ENCODE data around the gene METRNL.

The METRNL gene

GRCh38 chr17:83110735-83111134, 31.3 kb downstream of the METRNL start:
- Histone ChIP-seq H3K4me1 (ENCODE audit: low read depth, poor library complexity, severe bottlenecking) (no peaks in the 10 kb centered on the region), H3K36me3 (ENCODE audit: insufficient read depth) (no peaks in the 10 kb centered on the region), H2AFZ (ENCODE audit: low read depth) (no peak overlapping the region), H3K27me3 (ENCODE audit: insufficient read depth, low read depth) (peaks cover 96% of the 10 kb centered on the region), H3K27ac (no peak overlapping the region), H3K79me2 (ENCODE audit: insufficient read depth, low read depth) (no peaks in the 10 kb centered on the region), H3K4me3 (IDR thresholded peaks at IDR 0.05; ENCODE audit: insufficient read depth, low read depth, low read length) (no peak overlapping the region), H4K20me1 (ENCODE audit: insufficient read depth) (no peaks in the 10 kb centered on the region), H3K4me2 (no peak overlapping the region), H3K9ac (no peak overlapping the region)
- no peak for TF ChIP-seq CTCF (conservative IDR thresholded peaks at IDR 0.05; ENCODE audit: low read depth, low read length)

- Histone ChIP-seq H3K4me3 (IDR thresholded peaks at IDR 0.05; ENCODE audit: insufficient read depth, low read depth, low read length) (no peak overlapping the region), H3K4me2 (no peak overlapping the region), H3K79me2 (ENCODE audit: insufficient read depth, low read depth) (no peaks in the 10 kb centered on the region), H3K27ac (no peak overlapping the region), H3K36me3 (ENCODE audit: insufficient read depth) (no peaks in the 10 kb centered on the region), H4K20me1 (ENCODE audit: insufficient read depth) (no peaks in the 10 kb centered on the region), H3K27me3 (ENCODE audit: insufficient read depth, low read depth) (peaks cover 95% of the 10 kb centered on the region), H2AFZ (ENCODE audit: low read depth) (no peak overlapping the region), H3K9ac (no peak overlapping the region), H3K4me1 (ENCODE audit: low read depth, poor library complexity, severe bottlenecking) (no peaks in the 10 kb centered on the region)
- no peak for TF ChIP-seq CTCF (conservative IDR thresholded peaks at IDR 0.05; ENCODE audit: low read depth, low read length)
Measured at GRCh38 chr17:83111516-83112282, 32.3 kb downstream of the METRNL start.

GRCh38 chr17:83113381-83113780, 34.0 kb downstream of the METRNL start:
- no peak overlapping the region for H2AFZ ChIP-seq (ENCODE audit: low read depth)
- H3K4me2 ChIP-seq: no peak overlapping the region
- H3K27ac ChIP-seq: no peak overlapping the region
- H3K9ac ChIP-seq: no peak overlapping the region
- no peaks in the 10 kb centered on the region for H3K4me1 ChIP-seq (ENCODE audit: low read depth, poor library complexity, severe bottlenecking)
- H3K36me3 ChIP-seq (ENCODE audit: insufficient read depth): no peaks in the 10 kb centered on the region
- TF ChIP-seq CTCF (conservative IDR thresholded peaks at IDR 0.05; ENCODE audit: low read depth, low read length): no peak
- no peaks in the 10 kb centered on the region for H4K20me1 ChIP-seq (ENCODE audit: insufficient read depth)
- H3K4me3 ChIP-seq (IDR thresholded peaks at IDR 0.05; ENCODE audit: insufficient read depth, low read depth, low read length): no peak overlapping the region
- H3K79me2 ChIP-seq (ENCODE audit: insufficient read depth, low read depth): no peaks in the 10 kb centered on the region
- peaks cover 98% of the 10 kb centered on the region for H3K27me3 ChIP-seq (ENCODE audit: insufficient read depth, low read depth)

- Histone ChIP-seq H3K79me2 (ENCODE audit: insufficient read depth, low read depth) (no peaks in the 10 kb centered on the region), H3K27me3 (ENCODE audit: insufficient read depth, low read depth) (peaks cover 98% of the 10 kb centered on the region), H4K20me1 (ENCODE audit: insufficient read depth) (no peaks in the 10 kb centered on the region), H3K9ac (no peak overlapping the region), H3K27ac (no peak overlapping the region), H3K4me1 (ENCODE audit: low read depth, poor library complexity, severe bottlenecking) (no peaks in the 10 kb centered on the region), H3K4me2 (no peak overlapping the region), H3K4me3 (IDR thresholded peaks at IDR 0.05; ENCODE audit: insufficient read depth, low read depth, low read length) (no peak overlapping the region), H2AFZ (ENCODE audit: low read depth) (no peak overlapping the region), H3K36me3 (ENCODE audit: insufficient read depth) (no peaks in the 10 kb centered on the region)
- TF ChIP-seq CTCF (conservative IDR thresholded peaks at IDR 0.05; ENCODE audit: low read depth, low read length): no peak
Measured at GRCh38 chr17:83113792-83114191, 34.4 kb downstream of the METRNL start.

Data from KMS-11 (cell line).